GM20431 (cell line): Measurements from ENCODE around the gene SIVA1.

Experiments used
- in situ Hi-C: fragments of 300-500 bp; cut with MseI, MboI; formaldehyde crosslinking; loops from one replicate; pipeline ENCODE4 v1.15.0; 2020; ENCODE audit warnings: low sequenced_read_pairs; ENCODE audit not compliant: unreplicated experiment

Gene SIVA1

GRCh38 chr14:104752735-104753527 is at the start of gene SIVA1:
Gene SIVA1 (plus strand): TSS chr14:104753147. CDS start chr14:104753202, 55 bp downstream.
- in situ Hi-C loops: no loop called here

GRCh38 chr14:104703269-104703668 is 49.7 kb upstream of the SIVA1 start:
- in situ Hi-C loops: no loop called here

GRCh38 chr14:104704252-104704651 is 48.7 kb upstream of the SIVA1 start:
- in situ Hi-C loops: no loop called here

- in situ Hi-C loops: no loop called here
Measured at GRCh38 chr14:104705340-104706047, 47.5 kb upstream of the SIVA1 start.

GRCh38 chr14:104706733-104707607 is 46.0 kb upstream of the SIVA1 start:
- in situ Hi-C loops: no loop called here

GRCh38 chr14:104707608-104708595 is 45.0 kb upstream of the SIVA1 start:
- in situ Hi-C loops: no loop called here

- in situ Hi-C loops: no loop called here
Measured at GRCh38 chr14:104708606-104709268, 44.2 kb upstream of the SIVA1 start.

- in situ Hi-C loops: no loop called here
Measured at GRCh38 chr14:104709387-104710039, 43.4 kb upstream of the SIVA1 start.

GRCh38 chr14:104710071-104710735 is 42.7 kb upstream of the SIVA1 start:
- in situ Hi-C loops: no loop called here

GRCh38 chr14:104712881-104713734 is 39.8 kb upstream of the SIVA1 start:
- in situ Hi-C loops: no loop called here

GRCh38 chr14:104714066-104714465 is 38.9 kb upstream of the SIVA1 start:
- in situ Hi-C loops: no loop called here

- in situ Hi-C loops: no loop called here
Measured at GRCh38 chr14:104714681-104715080, 38.3 kb upstream of the SIVA1 start.

GRCh38 chr14:104715416-104715815 is 37.5 kb upstream of the SIVA1 start:
- in situ Hi-C loops: no loop called here

- in situ Hi-C loops: no loop called here
Measured at GRCh38 chr14:104715871-104716270, 37.1 kb upstream of the SIVA1 start.

- in situ Hi-C loops: no loop called here
Measured at GRCh38 chr14:104717137-104717536, 35.8 kb upstream of the SIVA1 start.

GRCh38 chr14:104717646-104718045 is 35.3 kb upstream of the SIVA1 start:
- in situ Hi-C loops: no loop called here

- in situ Hi-C loops: no loop called here
Measured at GRCh38 chr14:104718147-104718546, 34.8 kb upstream of the SIVA1 start.
